ENCODE data around the gene FAM184B. TPM values are rescaled to one million over a fixed set of nuclear protein-coding genes. Genes with fewer than 3 reads are reported as not detected.
A peak's percentile ranks its signal among the peaks of the same experiment; 100 is the strongest.

Gene FAM184B
- total RNA-seq (2014; rRNA removed; shearing (Covaris generic)), result not detected in 2 replicates

DNA sequence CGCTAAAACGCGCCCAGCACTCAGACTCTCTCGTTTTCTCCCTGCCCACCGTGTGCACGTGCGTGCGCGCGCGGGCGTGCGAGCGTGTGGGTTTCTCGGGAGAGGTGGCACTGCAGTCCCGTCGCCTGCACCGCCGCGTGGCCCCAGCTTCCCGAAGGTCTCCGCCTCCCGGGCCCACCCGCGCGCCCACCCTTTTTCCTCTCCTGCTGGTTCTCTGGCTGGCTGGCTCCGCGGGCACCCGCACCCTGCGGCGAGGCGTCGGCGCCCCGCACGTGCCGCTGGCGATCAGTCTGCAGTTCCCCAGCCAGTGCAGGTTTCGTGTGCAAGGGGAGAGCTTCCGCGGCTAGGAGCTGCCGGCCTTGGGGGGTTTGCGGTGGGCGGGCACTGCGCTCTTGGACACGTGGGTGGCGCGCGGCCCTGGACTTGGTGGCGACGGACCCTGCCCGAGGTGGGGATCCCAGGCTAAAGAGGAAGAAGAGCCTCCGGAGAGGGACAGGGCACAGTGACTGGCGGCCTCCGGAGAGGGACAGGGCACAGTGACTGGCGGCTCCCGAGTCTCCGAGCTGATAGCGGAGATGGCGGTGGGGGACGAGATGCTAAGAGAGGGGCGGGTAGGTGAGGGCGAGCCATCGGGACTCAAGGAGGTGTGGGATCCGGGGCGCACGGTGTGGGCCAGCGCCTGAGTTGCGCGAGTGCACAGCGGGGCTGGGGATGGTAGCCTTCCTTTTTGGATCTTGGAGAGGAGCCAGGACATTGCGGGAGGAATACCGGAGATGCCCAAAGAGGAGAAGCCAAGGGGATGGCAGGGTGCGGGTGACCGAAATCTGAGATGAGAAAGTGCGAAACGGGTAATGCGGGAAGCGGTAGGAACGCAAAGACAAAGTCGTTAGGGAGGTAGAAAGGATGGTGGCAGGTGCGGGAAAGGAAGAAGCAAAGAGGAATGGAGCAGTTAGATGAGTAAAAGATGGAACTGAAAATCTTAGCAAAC lies at the start of gene FAM184B:
Gene FAM184B (minus strand): TSS at position 322 of the 988 bp plus-strand sequence. CDS start 322 bp downstream, outside the sequence.
- no peak for DNase-seq (ENCODE audit: low spot score)

DNA sequence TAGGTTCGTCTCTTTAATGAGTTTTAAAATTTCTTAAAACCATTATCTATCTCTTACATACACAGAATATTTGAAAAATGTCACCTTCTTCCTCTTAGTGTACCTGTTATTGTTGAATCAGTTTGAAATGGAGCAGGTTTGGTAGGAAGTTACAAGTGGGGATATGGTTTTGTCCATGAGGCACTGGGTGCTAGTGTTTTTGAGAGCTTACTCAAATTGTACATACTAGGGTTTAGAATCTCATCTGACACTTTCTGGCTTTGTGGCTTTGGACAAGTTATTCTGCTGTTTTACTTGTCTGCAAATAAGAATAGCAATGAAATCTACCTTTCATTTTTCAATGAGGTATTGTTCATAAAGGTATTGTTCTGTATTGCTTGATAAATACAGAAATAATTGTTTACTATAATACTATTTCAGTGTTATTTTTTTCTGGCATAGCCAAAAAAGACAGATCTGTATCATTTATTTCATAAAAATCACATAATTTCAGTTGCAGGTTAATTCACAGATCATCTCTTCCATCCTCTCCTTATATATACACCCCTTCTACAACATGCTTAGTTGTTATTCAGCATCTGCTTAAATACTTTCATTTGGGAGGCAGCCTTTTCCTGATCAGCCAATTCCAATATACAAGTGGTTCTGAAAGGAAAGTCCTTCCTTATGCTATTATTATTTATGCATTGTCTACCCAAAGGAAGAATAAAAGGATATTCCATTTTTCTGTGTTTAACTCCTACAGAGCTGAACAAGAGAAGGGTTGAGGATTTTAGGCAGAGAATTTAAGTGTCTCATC lies 42.6 kb upstream of the FAM184B start:
- no peak for DNase-seq (ENCODE audit: low spot score)

DNA sequence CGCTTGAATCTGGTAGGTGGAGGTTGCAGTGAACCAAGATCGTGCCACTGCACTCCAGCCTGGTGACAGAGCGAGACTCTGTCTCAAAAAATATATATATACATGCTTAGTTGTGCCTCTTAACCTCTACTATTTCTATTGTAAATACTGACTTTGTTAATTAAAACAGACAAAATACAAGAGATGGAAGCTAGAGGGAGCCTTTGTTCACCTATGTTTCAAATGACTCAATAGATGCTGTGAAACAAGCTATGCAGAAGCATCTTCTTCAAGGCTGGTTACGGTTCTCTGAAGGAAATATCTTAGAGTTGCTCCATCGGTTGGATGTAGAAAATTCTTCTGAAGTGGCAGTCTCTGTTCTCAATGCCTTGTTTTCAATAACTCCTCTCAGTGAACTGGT lies 35.6 kb upstream of the FAM184B start:
- peak; percentile 63 for DNase-seq (ENCODE audit: low spot score)

DNA sequence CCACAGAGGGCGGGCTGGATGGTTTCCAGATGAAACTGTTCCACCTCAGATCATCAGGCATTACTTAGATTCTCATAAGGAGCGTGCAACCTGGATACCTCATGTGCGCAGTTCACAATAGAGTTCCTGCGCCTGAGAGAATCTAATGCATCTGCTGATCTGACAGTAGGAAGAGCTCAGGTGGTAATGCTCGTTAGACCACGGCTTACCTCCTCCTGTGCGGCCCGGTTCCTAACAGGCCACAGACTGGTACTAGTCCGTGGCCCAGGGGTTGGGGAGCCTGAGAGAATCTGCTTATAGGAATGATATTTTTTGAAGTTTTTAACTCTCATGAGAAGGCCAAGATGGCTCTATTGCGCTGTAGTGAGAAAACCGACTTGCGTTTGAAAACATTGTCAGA lies 34.7 kb upstream of the FAM184B start:
- no peak for DNase-seq (ENCODE audit: low spot score)

DNA sequence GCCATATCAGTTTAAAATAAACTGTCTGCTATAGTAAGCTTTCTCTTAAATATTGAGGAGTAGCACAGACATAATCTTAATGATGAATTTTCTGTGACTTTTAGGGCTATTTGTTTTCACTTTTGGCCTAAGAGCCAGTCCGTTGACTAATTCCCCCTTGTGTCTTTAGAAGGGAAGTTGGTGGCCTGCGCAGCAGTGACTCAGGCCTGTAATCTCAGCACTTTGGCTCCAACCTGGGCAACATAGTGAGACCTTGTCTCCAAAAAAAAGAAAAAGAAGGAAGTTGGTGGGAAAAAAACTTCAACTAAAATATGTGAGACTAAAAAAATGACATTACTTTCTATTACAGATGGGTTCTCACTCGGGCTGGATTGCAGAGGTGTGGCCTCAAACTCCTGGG lies 32.7 kb upstream of the FAM184B start:
- DNase-seq (ENCODE audit: low spot score), result no peak

GRCh38 chr4:17812801-17813200 lies 31.4 kb upstream of the FAM184B start:
- no peak for DNase-seq (ENCODE audit: low spot score)

DNA sequence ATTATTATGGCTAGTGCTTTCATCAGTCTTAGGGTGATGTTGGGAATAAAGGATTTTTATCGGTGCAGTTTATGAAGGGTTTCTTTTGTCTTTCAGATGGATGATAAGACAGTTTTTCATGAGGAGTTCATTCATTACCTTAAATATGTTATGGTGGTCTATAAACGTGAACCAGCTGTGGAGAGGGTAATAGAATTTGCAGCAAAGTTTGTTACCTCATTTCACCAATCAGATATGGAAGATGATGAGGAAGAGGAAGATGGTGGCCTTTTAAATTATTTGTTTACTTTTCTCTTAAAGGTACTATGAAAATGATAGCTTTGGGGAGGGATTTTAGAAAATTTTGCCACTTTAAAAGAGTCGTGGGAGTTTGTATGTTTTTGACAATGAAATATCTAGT lies 30.7 kb upstream of the FAM184B start:
- no peak for DNase-seq (ENCODE audit: low spot score)

- no peak for DNase-seq (ENCODE audit: low spot score)
Measured at GRCh38 chr4:17811078-17811603, 29.7 kb upstream of the FAM184B start.

DNA sequence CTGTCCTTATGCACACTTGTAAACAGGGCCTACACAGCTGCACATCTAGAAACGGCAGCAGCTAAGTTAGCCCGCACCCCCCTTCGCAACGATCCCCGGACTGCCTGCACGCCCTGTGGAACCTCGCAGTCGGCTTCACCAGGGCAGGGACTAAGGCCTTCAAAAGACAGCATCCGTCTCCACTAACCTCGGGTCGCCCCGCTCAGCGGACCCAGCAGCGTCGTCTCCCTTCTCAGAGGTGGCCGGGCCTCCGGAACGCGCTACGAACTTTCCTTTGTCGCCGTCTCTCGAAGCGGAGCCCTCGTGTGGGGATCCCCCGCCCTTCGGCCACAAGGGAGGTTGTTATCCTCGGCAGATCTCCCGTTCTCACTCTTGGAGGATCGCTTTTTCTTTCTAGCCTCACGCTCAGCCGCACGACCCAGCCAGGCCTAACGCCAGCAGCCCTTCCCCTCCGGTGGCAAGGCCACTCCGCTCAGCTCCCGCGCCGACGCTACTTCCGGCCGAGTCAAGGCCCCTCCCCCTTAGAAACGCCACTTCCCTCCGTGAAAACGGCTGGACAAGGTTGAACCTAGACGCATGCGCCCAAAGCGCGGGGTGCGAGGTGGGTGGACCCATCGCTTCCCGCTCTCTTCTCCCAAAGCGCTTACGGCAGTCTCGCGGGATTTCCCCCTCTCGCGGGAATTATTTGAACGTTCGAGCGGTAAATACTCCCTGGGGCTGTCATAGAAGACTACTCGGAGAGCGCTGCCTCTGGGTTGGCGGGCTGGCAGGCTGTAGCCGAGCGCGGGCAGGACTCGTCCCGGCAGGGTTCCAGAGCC lies 29.0 kb upstream of the FAM184B start, which contains the start of the genes DCAF16 and NCAPG:
Gene DCAF16 (minus strand): TSS at position 498 of the 818 bp plus-strand sequence. CDS start 6,616 bp downstream, outside the sequence.
Gene NCAPG (plus strand): TSS at position 720 of the 818 bp plus-strand sequence. CDS start 99 bp downstream, outside the sequence.
- DNase-seq (ENCODE audit: low spot score), result peak; percentile 100

- DNase-seq (ENCODE audit: low spot score), result peak; percentile 43
Measured at GRCh38 chr4:17809667-17810066, 28.2 kb upstream of the FAM184B start.

- no peak for DNase-seq (ENCODE audit: low spot score)
Measured at GRCh38 chr4:17807446-17807845, 26.0 kb upstream of the FAM184B start.

DNA sequence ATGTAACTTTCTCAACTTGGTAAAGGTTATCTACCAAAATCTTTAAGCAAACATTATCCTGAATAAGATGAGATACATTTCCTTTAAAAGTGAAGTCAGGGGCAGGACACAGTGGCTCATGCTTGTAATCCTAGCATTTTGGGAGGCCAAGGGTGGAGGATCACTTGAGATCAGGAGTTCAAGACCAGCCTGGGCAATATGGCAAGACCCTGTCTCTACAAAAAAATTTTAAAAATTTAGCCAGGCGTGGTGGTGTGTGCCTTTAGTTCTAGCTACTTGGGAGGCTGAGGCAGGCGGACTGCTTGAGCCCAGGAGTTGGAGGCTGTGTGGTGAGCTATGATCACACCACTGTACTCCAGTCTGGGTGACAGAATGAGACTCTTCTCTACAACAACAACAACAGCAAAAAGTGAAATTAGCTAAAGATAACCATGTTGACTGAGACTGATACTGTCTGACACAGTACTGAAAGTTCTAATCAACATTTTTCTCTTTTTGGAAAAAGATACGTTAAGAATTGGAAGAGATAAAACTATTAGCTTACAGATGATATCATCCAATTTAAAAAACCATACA lies 24.2 kb upstream of the FAM184B start:
- no peak for DNase-seq (ENCODE audit: low spot score)

GRCh38 chr4:17797808-17798207 lies 16.4 kb upstream of the FAM184B start:
- DNase-seq (ENCODE audit: low spot score), result no peak

DNA sequence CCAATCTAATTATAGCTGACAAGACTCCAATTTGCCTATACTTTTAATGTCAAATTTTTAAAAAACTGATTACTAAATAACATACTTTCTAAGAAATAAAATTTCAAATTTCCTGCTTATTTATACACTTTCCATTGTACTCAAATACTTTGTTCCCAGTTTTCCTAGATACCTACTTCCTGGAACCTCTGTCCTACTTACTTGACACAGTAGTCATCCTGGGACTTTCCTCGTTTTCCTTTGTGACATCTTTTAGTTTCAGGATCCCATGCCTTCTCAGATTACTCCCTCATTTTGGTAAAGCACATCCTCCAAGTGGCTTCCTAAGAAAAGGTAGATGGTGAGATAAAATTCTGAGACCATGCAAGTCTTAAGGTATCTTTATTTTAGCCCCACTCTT lies 13.3 kb upstream of the FAM184B start:
- no peak for DNase-seq (ENCODE audit: low spot score)

- no peak for DNase-seq (ENCODE audit: low spot score)
Measured at GRCh38 chr4:17788956-17789355, 7.5 kb upstream of the FAM184B start.

DNA sequence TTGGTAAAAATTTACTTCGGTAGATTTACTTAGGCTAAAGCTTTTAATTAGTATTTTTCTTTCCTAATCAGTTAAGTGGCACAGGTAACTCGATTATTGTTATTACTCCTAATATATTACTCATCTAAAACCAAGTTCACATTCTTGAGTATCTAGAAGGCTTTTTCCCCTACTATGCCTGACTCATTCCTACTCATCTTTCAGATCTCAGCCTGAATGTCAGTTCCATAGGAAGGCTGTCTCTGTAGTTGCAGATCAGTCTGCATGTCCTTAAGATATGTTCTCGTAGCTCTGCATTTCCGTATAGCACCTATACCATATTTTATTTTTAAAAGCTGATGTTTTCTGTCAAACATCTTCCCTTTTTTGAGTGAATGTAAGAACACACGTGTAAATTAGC lies 5.9 kb upstream of the FAM184B start:
- no peak for DNase-seq (ENCODE audit: low spot score)

GRCh38 chr4:17786567-17786966 lies 5.1 kb upstream of the FAM184B start:
- no peak for DNase-seq (ENCODE audit: low spot score)

- peak; percentile 36 for DNase-seq (ENCODE audit: low spot score)
Measured at GRCh38 chr4:17785858-17786257, 4.4 kb upstream of the FAM184B start.

- no peak for DNase-seq (ENCODE audit: low spot score)
Measured at GRCh38 chr4:17780501-17781299, 721 bp downstream of the FAM184B start.

DNA sequence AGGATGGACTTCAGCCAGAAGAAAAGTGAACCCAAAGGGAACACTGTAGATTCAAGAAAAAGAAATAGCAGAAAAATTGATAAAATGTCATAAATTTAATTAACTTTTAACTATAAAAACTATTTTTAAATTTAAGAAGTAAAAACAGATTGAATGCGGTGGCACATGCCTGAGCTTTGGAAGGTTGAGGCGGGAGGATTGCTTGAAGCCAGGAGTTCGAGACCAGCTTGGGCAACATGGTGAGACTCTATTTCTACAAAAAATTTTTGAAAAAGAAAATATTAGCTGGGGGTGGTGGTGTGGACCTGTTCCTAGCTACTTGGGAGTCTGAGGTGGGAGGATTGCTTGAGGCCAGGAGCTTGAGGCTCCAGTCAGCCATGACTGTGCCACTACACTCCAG lies 3.0 kb downstream of the FAM184B start:
- DNase-seq (ENCODE audit: low spot score), result no peak
